ENCODE data around the gene C9orf153.
"Not testable (repeated sequence)": the region's sequence is repeated elsewhere in the genome, so short reads cannot be mapped to it uniquely, and the experiment has no call there.

Gene C9orf153

DNA sequence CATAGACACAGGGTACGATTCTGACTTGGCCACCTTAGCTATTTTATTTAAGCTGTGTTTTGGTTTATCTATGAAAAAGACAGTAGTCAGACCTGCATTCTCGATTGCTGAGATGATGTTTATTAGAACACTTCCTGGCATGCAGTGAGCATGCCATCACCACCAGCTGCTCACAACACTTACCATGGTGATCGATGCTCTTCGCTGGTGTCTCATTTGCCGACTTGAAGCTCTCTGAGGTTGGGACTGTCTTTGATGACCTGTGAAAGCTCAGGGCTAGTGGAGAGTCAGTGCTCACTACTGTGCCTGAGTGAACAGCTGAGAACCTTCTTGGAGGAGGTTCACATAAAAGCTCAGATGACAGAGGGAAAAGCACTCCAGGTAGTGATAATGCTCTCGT, 4.4 kb upstream of the C9orf153 start:
- no peak for DNase-seq (ENCODE audit: low read depth)

DNA sequence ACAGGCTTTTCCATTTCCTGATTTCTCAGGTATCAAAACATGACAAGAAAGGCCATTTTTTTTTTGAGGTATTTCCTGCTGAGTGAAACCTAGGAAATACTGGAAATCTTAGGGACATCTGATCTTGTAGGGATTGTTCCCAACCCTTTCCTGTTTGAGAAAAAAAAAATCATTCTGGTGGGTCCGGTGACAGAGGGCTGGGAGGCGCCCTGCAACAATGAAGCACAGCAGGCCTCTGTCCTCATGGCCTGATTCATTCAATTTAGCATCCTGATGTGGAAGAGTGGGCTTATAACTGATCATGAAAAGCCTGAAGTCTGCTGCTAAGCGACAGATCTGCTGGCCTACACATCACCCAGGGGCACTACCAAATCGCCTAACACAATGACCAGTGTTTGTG, 3.0 kb upstream of the C9orf153 start:
- DNase-seq (ENCODE audit: low read depth): no peak

DNA sequence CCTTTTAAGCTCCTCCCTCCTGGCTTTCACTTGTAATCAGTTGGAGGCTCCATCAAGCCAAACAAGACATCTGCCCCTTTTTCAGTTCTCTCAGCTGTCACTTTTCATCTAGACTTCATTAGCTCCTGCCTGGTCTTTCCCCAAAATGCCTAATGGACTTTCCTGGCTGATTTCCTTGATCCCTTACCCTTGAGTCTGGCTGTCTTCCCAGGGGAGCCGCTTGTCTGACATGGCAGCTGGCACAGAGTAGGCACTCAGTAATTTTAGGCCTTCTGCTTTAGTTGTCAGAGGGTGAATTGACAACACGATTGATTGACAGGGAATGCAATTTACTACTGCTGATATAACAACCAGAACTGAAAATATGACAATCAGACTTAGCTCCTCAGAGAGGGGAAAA, 2.1 kb downstream of the C9orf153 start:
- DNase-seq (ENCODE audit: low read depth): no peak

DNA sequence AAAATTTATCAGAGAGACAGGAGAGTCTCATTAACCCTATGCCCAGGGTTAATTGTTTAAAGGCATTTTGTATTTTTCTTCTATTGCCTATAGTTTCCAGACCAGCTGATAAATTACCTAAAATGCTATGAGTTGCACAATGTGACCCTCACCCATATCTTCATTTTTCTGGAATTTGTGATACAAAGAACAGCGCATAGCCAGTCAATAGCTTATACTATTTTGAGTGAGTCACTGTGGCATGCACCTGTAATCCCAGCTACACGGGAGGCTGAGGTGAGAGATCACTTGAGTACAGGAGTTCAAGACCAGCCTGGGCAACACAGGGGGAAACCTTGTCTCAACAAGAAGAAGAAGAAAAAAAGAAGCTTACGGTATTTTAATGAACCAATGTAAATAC, 2.8 kb downstream of the C9orf153 start:
- no peak for DNase-seq (ENCODE audit: low read depth)

DNA sequence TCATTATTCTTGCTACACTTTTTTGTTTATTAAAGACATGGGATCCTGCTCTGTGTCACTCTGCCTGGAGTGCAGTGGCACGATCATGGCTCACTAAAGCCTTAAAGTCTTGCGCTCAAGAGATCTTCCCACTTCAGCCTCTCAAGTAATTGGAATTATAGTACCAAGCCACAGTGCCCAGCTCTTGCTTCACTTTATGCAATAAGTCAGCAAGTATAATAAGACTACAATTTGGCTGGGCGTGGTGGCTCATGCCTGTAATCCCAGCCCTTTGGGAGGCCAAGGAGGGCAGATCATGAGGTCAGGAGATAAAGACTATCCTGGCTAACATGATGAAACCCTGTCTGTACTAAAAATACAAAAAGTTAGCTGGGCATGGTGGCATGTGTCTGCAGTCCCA, 5.9 kb downstream of the C9orf153 start:
- DNase-seq (ENCODE audit: low read depth): no peak

DNA sequence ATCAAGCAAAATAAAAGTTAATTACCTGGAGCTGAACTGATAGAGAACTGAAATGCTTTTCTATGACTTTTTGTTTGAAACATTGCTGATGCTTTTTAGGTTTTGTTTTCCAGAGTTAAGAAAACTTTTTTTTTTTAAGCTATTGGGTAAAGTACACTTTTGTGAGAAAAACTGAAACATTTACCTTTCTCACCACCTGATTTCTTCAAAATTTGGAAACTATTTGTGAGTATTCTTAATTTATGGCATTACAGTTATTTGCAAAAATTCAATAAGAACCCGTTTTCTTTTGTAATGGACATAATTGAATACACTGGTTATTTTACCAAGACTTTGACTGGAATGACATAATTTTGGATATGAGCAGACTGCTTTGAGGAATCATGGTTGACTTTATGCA, 6.6 kb downstream of the C9orf153 start:
- DNase-seq (ENCODE audit: low read depth): no peak

DNA sequence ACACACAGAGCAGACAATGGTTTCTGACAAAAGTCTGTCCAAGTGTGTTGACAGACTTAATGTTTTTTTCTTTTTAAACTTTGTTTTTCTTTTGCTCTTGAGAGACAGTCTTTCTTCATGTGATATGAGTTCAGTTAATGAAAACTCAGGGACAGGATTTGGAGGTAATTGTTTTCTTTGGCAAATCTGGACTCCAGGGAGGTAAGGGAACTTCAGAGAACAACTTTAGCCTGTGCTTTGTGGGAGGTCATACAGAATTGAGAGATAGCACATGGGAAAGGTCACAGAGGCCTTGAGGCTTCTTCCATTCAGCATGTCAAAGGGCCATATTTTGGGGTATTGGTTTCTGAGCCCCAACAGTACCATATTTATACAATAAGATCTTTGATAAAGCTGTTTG, 9.3 kb downstream of the C9orf153 start:
- no peak for DNase-seq (ENCODE audit: low read depth)

DNA sequence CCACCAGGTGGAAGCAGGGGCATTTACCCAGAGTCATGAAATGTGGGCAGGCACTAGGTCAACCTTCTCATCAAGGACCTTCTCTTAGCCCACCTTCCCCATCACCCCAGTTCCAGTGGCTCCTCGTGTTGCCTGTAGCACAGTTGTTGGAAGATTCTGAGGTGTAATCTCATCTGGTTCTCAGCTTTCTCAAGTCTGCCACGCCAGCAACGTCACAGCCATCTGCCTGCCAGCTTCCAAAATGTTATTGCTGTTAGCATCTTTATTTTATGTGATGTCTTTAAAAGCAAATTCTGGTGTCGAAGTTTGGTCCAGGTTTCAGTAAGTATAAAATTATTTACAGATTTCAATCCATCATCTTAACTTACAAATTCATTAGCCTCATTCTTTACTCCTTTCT, 10.7 kb downstream of the C9orf153 start:
- DNase-seq (ENCODE audit: low read depth): no peak

DNA sequence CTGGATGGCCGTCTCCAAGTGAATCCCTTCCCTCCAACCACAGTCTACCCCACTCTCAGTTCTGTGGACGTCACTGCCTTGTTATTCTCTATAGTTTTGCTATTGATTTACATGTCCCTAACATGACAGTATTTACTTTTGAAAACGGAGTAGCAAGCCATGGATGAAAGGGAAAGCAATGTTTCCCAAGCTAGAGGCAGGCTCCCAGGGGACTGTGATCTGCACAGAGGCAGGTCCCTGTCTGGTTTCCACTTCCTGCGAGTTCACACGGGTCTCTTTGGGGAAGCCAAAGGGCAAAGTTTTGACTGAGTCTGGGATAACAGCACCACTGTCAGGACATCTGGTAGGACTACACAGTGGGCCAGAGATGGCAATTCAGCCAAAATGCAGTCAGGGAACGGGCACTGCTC, 12.7 kb downstream of the C9orf153 start:
- DNase-seq (ENCODE audit: low read depth): no peak

DNA sequence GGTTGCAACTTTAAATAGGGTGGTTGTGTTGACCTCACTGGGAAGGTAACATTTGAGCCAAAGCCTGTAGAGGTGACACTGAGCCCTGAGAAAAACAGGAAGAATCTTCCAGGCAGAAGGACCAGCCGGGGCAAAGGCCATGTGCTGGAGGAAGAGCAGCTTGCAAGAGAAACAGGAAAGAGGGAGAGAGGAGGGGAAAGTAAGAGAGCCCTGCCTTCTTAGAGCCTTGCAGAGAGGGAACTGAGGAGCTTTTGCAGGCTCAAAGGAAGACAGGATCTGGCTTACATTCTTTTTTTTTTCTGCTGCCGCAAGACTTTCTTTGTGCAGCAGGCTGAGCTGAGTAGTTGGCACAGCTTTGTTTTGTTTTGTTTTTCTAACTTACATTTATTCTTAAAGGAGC, 17.4 kb downstream of the C9orf153 start:
- no peak for DNase-seq (ENCODE audit: low read depth)

DNA sequence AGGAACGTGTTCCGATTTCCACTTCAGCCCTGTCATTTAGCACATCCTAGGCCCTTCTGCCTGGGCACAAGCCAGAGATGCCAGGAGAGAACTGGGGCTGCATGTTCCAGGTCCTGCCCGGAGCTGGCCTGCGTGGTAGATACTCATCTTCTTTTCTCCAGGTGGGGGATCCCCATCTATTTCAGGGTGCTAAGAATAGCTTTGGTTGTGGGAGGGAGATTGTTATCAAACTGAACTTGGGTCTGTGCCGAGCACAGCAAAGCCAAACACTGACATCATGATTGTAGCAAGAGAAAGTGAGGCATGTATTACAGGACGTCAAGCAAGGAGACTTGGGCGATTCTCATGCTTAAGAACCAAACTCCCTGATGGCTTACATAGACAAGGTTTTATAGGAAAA, 18.2 kb downstream of the C9orf153 start:
- peak; percentile 9 for DNase-seq (ENCODE audit: low read depth)

DNA sequence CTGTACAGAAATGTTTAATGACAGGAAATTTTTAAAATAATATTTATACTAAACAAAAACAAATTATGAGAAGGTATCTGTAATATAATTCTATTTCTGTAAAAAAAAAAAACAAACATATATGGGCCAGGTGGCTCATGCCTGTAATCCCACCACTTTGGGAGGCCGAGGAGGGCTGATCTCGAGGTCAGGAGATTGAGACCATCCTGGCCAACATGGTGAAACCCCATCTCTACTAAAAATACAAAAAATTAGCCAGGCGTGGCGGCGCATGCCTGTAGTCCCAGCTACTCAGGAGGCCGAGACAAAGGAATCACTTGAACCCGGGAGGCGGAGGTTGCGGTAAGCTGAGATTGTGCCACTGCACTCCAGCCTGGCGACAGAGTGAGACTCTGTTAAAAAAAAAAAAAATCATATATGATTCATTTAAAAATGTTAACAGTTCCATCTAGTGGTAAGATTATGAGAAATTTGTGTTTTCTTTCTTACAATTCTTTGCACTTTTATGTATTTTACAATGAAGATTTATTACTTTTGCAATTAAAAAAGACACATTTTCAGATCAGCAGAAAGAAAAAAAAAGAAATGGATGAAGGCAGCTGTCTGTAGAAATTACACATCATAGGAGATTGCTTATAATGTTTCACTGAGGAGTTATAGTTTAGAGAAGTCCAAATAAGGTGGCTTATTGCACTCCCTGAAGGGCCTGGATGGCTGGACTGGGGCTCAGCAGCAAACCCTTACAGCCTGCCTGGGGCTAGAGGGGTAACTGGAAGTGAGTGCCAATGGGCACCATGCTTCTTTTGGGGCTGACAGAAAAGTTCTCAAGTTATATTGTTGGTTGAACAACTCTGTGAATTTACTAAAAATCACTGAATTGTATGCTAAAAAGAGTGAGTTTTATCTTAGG, 20.3 kb downstream of the C9orf153 start:
- no peak for DNase-seq (ENCODE audit: low read depth)

DNA sequence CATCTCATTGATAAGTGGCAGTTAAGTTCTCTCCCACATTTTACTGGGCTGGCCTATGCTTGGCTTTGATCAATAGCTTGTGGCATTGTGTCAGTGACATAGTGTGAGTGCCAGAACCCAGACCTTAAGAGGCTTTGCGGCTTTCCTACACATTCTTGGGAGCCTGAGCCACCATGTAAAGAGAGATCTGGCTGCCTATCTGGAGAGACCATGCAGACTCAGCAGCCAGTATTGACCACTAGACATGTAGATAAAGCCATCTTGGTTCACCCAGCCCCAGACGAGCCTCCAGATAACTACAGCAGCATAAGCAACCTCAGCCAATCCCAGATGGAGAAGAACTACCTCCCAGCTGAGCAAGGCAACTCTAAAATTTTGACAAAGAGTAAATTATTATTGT, 28.6 kb downstream of the C9orf153 start:
- DNase-seq (ENCODE audit: low read depth): no peak

DNA sequence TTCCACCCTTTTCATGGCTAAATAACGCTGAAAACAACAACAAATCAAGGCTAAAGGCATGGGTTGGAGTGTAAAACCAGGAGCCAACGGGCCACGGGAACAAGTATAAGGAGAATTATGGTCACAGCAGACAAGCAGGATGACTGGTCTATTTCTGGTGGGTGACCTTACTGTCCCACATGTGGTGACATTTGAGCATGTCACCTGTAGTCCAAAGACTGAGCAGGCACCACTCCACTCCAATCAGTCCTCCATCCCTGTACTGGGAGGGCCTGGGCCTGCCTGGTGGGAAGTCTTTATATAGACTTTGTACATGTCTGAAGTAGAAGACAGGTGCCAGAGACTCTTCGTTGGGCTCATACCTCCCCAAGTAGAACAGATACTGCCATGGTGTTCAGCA, 36.8 kb downstream of the C9orf153 start:
- no peak for DNase-seq (ENCODE audit: low read depth)

DNA sequence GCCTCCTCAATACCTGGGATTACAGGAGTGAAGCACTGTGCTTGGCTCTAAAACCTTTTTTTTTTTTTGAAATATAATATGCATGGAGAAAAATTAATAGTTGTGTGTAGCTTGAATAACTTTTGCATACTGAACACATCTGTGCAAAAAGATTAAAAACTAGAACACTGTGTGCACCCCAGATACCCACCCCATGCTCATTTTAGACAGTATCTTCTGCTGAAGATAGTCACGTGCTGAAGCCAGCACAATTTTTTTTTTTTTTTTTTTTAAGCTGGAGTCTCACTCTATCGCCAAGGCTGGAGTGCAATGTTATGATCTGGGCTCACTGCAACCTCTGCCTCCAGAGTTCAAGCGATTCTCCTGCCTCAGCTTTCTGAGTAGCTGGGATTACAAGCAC, 39.9 kb downstream of the C9orf153 start:
- DNase-seq (ENCODE audit: low read depth): no peak

DNA sequence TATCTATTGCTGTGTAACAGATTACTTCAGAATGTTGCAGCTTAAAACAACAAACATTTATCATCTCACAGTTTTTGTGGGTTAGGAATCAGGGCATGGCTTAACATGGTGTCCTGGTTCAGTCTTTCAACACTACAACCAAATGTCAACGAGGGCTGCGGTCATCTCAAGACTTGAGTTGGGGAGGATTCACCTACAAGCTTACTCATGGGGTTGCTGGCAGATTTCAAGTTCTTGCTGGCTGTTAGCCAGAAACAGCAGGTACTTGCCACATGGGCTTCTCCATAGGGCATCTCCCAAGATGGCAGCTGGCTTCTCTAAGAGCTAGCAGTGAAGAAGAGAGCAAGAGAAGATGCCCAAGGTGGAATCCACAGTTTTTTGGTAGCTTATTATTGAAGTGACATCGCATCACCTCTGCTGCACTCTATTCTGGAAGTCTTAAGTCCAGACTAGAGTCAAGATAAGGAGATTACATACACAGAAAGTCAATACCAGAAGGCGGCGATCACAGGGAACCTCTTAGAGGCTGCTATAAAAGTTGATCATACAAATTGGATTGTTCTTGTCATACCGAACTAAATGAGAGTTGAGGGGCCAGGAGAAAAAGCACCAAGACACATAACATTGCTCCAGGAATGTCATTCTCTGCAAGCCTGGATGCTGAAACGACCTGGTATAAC, 42.2 kb downstream of the C9orf153 start:
- no peak for DNase-seq (ENCODE audit: low read depth)

DNA sequence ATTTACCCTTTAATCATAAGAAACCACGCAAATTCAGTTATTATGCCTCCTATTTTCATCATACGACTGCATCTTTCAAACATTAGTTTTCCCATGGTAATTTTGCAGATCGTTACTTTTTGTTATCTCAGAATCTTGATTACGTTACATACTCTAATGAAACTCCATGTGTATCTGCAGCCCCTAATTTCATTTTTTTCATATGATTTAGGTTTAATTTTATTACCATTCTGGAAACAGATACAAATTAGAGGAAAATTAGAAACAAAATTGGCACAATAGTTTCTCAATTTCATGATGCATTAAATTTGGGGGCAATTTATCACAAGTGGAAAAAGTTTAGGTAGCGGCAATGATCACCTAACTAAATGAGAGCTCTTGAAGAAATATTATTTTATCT, 52.3 kb downstream of the C9orf153 start:
- no peak for DNase-seq (ENCODE audit: low read depth)

DNA sequence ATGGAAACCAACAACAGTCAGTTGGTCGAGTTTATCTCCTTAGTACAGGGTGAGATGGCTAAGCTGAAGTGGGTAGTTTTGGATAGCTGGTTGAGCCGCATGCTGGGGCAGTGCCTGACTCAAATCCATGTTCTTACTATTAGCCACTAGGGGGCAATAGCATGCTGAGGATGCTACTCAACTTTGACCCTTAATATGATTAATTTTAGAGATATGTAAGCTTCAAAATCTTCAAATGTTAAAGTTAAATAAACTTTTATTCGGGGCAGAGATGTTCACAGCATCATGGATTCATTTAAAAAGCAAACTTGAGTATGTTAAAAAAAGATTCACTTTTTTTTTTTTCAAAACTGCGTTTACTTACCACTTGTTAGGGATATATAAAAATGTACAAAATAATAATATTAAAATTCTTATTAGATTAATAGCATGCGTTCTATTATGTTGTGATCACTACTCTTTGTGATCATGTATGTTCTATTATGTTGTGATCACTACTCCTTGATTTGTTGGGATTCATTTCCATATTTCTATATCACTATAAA, 57.0 kb downstream of the C9orf153 start:
- peak; percentile 3 for DNase-seq (ENCODE audit: low read depth)

DNA sequence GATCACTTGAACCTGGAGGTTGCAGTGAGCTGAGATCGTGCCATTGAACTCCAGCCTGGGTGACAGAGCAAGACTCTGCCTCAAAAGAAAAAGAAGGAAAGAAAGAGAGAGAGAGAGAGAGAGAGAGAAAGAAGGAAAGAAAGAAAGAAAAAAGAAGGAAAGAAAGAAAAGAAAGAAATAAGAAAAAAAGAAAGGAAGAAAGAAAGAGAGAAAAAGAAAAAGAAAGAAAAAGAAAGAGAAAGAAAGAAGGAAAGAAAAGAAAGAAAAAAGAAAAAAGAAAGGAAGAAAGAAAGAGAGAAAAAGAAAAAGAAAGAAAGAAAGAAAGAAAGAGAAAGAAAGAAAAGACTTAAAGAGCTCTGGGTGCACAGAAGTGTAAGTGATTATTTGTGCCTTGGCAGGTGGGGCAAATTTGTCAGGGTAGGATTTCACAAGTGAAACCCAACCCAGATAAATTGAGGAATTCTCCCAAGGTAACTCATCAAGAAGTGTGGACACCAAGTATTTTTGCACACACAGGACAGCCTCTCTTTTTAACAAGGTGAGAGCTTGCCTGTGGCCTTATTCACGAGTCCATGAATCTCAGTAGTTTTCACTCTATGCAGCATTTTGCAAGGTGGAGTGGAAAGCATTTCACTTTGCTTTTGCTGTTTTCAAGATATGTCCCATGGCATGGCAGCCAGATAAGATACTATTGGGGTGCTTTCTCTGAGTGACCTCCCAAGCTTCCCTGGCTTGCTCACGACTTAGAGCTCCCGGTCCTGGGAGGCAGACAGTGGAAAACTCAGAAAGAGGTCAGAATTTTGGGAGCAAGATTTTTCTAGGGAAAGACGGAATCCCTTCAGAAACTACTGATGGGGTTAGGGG, 57.8 kb downstream of the C9orf153 start:
- DNase-seq (ENCODE audit: low read depth): no peak

DNA sequence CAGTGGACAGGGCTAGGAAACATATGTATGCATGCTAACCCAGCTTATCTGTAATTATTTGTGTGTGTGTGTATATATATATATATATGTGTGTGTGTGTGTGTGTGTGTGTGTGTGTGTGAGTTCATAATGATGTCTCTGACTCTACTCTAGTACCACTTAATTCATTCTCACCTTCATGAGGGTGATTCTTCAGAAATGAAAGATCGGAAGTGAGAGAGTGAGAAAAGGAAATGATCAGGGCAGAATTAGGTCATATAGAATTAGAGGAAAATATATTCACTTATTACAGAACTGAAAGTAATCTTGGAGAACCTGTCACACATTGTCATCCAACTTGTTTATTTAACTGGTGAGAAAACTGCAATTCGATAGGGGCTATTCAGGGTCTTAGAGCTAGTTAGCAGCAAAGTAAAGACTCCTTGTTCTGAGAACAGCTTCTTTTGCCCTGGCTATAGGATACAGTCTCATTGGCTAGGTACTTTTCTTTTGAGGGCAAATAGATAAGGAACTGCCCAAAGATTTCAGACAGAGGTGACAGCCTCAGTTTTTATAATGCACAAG, 58.8 kb downstream of the C9orf153 start:
- no peak for DNase-seq (ENCODE audit: low read depth)

DNA sequence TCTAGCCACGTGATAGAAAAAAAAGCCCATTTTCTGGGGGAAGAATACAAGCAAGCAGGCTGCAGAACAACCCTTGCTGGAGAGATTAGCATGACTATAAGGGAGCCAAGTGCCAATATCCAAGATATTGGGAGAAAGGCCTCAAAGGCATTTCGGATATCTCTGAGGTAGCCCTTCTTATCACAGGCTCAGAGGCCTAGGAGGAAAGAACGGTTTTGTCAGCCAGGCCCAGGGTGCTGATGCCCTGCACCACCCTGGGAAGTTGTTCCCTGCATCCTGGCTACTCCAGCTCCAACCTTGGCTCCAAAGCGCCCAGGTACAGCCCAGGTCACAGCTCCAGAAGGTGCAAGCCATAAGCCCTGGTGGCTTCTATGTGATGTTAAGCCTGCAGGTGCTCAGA, 66.4 kb downstream of the C9orf153 start:
- DNase-seq (ENCODE audit: low read depth): no peak

DNA sequence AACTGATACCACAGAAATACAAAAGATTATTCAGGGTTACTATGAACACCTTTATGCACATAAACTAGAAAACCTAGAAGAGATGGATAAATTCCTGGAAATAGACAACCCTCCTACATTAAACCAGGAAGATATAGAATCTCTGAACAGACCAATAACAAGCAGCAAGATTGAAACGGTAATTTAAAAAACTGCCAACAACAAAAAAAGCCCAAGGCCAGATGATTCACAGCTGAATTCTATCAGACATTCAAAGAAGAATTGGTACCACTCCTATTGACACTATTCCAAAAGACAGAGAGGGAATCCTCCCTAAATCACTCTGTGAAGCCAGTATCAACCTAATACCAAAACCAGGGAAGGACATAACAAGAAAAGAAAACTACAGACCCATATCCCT, 68.8 kb downstream of the C9orf153 start:
- DNase-seq (ENCODE audit: low read depth): not testable (repeated sequence)

All from activated T-cell treated with anti-CD3 and anti-CD28 coated beads for 48 hours (primary cell).